GM12878 (cell line): ENCODE results near the gene ACSL1. TPM values are rescaled to one million over a fixed set of nuclear protein-coding genes. Genes with fewer than 3 reads are reported as not detected.
A peak's percentile ranks its signal among the peaks of the same experiment; 100 is the strongest.

Source experiments
- ATF3 ChIP-seq: IDR thresholded peaks from 2 replicates; pipeline ENCODE4 v1.6.1; 2011; ENCODE audit warnings: low read depth, mild to moderate bottlenecking, low read length, moderate library complexity, borderline replicate concordance; ENCODE audit errors: extremely low read depth
- BCL11A ChIP-seq: IDR thresholded peaks from 2 replicates; pipeline ENCODE4 v1.6.1; 2011; ENCODE audit warnings: low read depth, low read length
- BCLAF1 ChIP-seq: fragments of 450-650 bp; IDR thresholded peaks from 2 replicates; pipeline ENCODE4 v1.6.1; 2017; ENCODE audit warnings: antibody characterized with exemption, mild to moderate bottlenecking, moderate library complexity
- BHLHE40 ChIP-seq, 2 experiments: fragments of 450-650 bp in 1 of 2; IDR thresholded peaks; 2 replicates each; pipeline ENCODE4 v1.6.1; 2011 to 2017; ENCODE audit warnings: low read depth in 2 of 2, borderline replicate concordance in 1 of 2, improper control_type of control experiment in 1 of 2, low read length in 1 of 2, mild to moderate bottlenecking in 1 of 2
- BRCA1 ChIP-seq: IDR thresholded peaks from 2 replicates; pipeline ENCODE4 v1.6.1; 2011; ENCODE audit warnings: low read depth, low read length, improper control_type of control experiment
- CEBPB ChIP-seq, 2 experiments: fragments of 150-350 bp in 1 of 2; IDR thresholded peaks; 2 replicates each; pipeline ENCODE4 v1.6.1; 2012 to 2014; ENCODE audit warnings: low read depth in 2 of 2, low read length in 2 of 2, borderline replicate concordance in 1 of 2, inconsistent platforms in 1 of 2
- ETV6 ChIP-seq, 2 experiments: fragments of 450-650 bp in 1 of 2; IDR thresholded peaks in 1 of 2; conservative IDR thresholded peaks in 1 of 2; 2 replicates each; pipeline ENCODE4 v1.6.1; 2014; ENCODE audit warnings: antibody characterized with exemption in 1 of 2, borderline replicate concordance in 1 of 2, low read depth in 1 of 2, mild to moderate bottlenecking in 1 of 2, moderate library complexity in 1 of 2
- IRF4 ChIP-seq: IDR thresholded peaks from 2 replicates; pipeline ENCODE4 v1.6.1; 2011; ENCODE audit warnings: low read depth, low read length
- KAT2A ChIP-seq: conservative IDR thresholded peaks from 2 replicates; pipeline ENCODE4 v1.6.1; 2011; ENCODE audit warnings: low read depth, low read length; ENCODE audit not compliant: control insufficient read depth
- MEF2B ChIP-seq: fragments of 450-650 bp; IDR thresholded peaks from 2 replicates; pipeline ENCODE4 v1.6.1; 2018; ENCODE audit warnings: mild to moderate bottlenecking, moderate library complexity; ENCODE audit not compliant: partially characterized antibody, poor library complexity, severe bottlenecking
- NFYB ChIP-seq: IDR thresholded peaks from 2 replicates; pipeline ENCODE4 v1.6.1; 2011; ENCODE audit warnings: low read depth, mild to moderate bottlenecking, low read length, improper control_type of control experiment, moderate library complexity; ENCODE audit not compliant: insufficient read depth
- RUNX3 ChIP-seq: IDR thresholded peaks from 2 replicates; pipeline ENCODE4 v1.6.1; 2012; ENCODE audit warnings: low read length, inconsistent platforms
- SIX5 ChIP-seq: IDR thresholded peaks from 2 replicates; pipeline ENCODE4 v1.6.1; 2011; ENCODE audit warnings: mild to moderate bottlenecking, low read depth, low read length, moderate library complexity; ENCODE audit not compliant: severe bottlenecking
- SMARCA5 ChIP-seq: fragments of 450-650 bp; IDR thresholded peaks from 2 replicates; pipeline ENCODE4 v1.6.1; 2017; ENCODE audit warnings: mild to moderate bottlenecking
- SREBF2 ChIP-seq: IDR thresholded peaks from 2 replicates; pipeline ENCODE4 v1.6.1; 2012; ENCODE audit warnings: mild to moderate bottlenecking, low read length
- STAT1 ChIP-seq: fragments of 450-650 bp; conservative IDR thresholded peaks from 2 replicates; pipeline ENCODE4 v1.6.1; 2014; ENCODE audit warnings: antibody characterized with exemption, mild to moderate bottlenecking
- ZNF207 ChIP-seq: fragments of 450-650 bp; IDR thresholded peaks from 2 replicates; pipeline ENCODE4 v1.6.1; 2014; ENCODE audit warnings: antibody characterized with exemption, mild to moderate bottlenecking, borderline replicate concordance
- ZNF24 ChIP-seq: fragments of 450-650 bp; IDR thresholded peaks from 2 replicates; pipeline ENCODE4 v1.6.1; 2017; ENCODE audit warnings: antibody characterized with exemption, mild to moderate bottlenecking
- ZSCAN29 ChIP-seq: fragments of 450-650 bp; IDR thresholded peaks from 2 replicates; pipeline ENCODE4 v1.6.1; 2017; ENCODE audit warnings: mild to moderate bottlenecking, moderate library complexity
- polyA plus RNA-seq, 11 experiments: library from polyadenylated mRNA; depleted of rRNA in 4 of 11; unstranded in 6 of 11; stranded (reverse) in 5 of 11; fragments of >200 nt; fragmentation: Nextera tagmentation in 4 of 11; fragmentation: Illumina TruSeq in 1 of 11; extraction: Ambion mirVana in 4 of 11; extraction: Trizol in 1 of 11; gene quantifications; 1 replicate in 1 of 11; 2 replicates in 10 of 11; pipeline versions ENCODE4 v1.2.1 to v1.2.3, GENCODE V29; 2011 to 2016; ENCODE audit warnings: inconsistent platforms in 2 of 11, missing spikeins in 2 of 11, low read depth in 1 of 11
- total RNA-seq, 4 experiments: library from RNA; depleted of rRNA in 3 of 4; stranded (reverse); fragments of >200 nt in 3 of 4; fragmentation: Illumina TruSeq in 1 of 4; extraction: Trizol in 1 of 4; gene quantifications; 2 replicates each; pipeline versions ENCODE4 v1.2.1 to v1.2.3, GENCODE V29; 2013 to 2021
- TF ChIP-seq, protein P1 (sequence below): fragments of 450-650 bp; IDR thresholded peaks from 2 replicates; pipeline ENCODE4 v1.6.1; 2018; ENCODE audit warnings: mild to moderate bottlenecking, low read depth, moderate library complexity; ENCODE audit not compliant: partially characterized antibody
- TF ChIP-seq, protein P2 (sequence below): fragments of 450-650 bp; IDR thresholded peaks from 2 replicates; pipeline ENCODE4 v1.6.1; 2016; ENCODE audit warnings: mild to moderate bottlenecking

ACSL1 gene
- total and polyA plus RNA-seq, 10 of the 15 experiments (the other 5 are each of a cell fraction or from before 2014, with no cell fraction given): 30.7 to 68.1 (median 58.7) TPM

DNA sequence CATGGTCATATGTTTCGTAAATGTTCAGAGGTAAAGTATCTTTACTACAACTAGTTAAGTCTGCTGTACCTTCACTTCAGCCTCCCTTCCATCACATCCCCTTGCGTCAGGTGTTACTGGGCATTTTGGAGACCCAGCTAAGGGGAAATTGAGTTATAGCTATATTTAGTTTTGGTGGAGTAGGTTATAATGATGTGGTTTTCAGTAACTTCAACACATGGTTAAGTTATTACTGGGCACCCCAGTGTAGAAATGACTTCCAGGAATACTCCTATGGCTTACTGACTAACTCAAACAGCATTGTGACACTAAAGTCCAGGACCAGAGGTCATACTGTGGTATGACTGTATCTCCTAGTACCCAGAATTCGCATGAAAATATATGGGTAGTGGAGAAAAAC, 23.4 kb upstream of the ACSL1 start (continued):
- TF ChIP-seq, protein P1, sequence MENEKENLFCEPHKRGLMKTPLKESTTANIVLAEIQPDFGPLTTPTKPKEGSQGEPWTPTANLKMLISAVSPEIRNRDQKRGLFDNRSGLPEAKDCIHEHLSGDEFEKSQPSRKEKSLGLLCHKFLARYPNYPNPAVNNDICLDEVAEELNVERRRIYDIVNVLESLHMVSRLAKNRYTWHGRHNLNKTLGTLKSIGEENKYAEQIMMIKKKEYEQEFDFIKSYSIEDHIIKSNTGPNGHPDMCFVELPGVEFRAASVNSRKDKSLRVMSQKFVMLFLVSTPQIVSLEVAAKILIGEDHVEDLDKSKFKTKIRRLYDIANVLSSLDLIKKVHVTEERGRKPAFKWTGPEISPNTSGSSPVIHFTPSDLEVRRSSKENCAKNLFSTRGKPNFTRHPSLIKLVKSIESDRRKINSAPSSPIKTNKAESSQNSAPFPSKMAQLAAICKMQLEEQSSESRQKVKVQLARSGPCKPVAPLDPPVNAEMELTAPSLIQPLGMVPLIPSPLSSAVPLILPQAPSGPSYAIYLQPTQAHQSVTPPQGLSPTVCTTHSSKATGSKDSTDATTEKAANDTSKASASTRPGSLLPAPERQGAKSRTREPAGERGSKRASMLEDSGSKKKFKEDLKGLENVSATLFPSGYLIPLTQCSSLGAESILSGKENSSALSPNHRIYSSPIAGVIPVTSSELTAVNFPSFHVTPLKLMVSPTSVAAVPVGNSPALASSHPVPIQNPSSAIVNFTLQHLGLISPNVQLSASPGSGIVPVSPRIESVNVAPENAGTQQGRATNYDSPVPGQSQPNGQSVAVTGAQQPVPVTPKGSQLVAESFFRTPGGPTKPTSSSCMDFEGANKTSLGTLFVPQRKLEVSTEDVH: no peak
- TF ChIP-seq CEBPB (IDR thresholded peaks at IDR 0.05; ENCODE audit: borderline replicate concordance in 1 of 2, low read depth in 2 of 2, low read length in 2 of 2) (no peak), STAT1 (no peak), BCLAF1 (no peak), ATF3 (no peak), NFYB (no peak), MEF2B (peak; percentile 77), BCL11A (peak; percentile 86), SIX5 (no peak), BRCA1 (no peak), SREBF2 (no peak), ETV6 (conservative IDR thresholded peaks at IDR 0.05 in 1 of 2, IDR thresholded peaks at IDR 0.05 in 1 of 2; ENCODE audit: borderline replicate concordance in 1 of 2, low read depth in 1 of 2) (no peak), RUNX3 (peak; percentile 87), ZNF24 (no peak), IRF4 (peak; percentile 36; the same call in 1 of the 2 replicates), BHLHE40 (IDR thresholded peaks at IDR 0.05; ENCODE audit: borderline replicate concordance in 1 of 2, low read depth in 2 of 2, low read length in 1 of 2) (peak in 1 of 2 experiments; percentile 55; a peak in 2 of 4 replicates), ZSCAN29 (no peak), ZNF207 (no peak), KAT2A (no peak), SMARCA5 (no peak)
- TF ChIP-seq, protein P2, sequence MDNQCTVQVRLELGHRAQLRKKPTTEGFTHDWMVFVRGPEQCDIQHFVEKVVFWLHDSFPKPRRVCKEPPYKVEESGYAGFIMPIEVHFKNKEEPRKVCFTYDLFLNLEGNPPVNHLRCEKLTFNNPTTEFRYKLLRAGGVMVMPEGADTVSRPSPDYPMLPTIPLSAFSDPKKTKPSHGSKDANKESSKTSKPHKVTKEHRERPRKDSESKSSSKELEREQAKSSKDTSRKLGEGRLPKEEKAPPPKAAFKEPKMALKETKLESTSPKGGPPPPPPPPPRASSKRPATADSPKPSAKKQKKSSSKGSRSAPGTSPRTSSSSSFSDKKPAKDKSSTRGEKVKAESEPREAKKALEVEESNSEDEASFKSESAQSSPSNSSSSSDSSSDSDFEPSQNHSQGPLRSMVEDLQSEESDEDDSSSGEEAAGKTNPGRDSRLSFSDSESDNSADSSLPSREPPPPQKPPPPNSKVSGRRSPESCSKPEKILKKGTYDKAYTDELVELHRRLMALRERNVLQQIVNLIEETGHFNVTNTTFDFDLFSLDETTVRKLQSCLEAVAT: no peak
